D721Med (cell line): Measurements from ENCODE around the gene CST6.

Experiments used
- DNase-seq: peaks from one replicate; pipeline ENCODE4 v3.0.0; 2011; ENCODE audit warnings: low spot score; ENCODE audit not compliant: insufficient read length
- FAIRE-seq: peaks from 2 replicates; lab custom pipeline; 2011; peaks lifted over from hg19 to GRCh38; lab: Jason Lieb, UNC
- CTCF ChIP-seq: IDR thresholded peaks from 2 replicates; pipeline ENCODE4 v1.5.1; 2012; ENCODE audit warnings: mild to moderate bottlenecking, control low read depth; ENCODE audit not compliant: insufficient read depth; ENCODE audit errors: missing control alignments

CST6 gene

GRCh38 chr11:66026017-66026529, 14.3 kb downstream of the CST6 start, which contains the start of gene CATSPER1:
Gene CATSPER1, minus strand, starts transcription at chr11:66026479. Its CDS starts 100 bp downstream, at chr11:66026379.
- FAIRE-seq (no peak), DNase-seq (no peak)
- TF ChIP-seq CTCF: no peak

- FAIRE-seq: no peak
- DNase-seq: no peak
- TF ChIP-seq CTCF: no peak
Observed at GRCh38 chr11:66032957-66033735, 21.3 kb downstream of the CST6 start.

- FAIRE-seq: no peak
Observed at GRCh38 chr11:66035653-66036333, 24.0 kb downstream of the CST6 start.

GRCh38 chr11:66036334-66036710, 24.5 kb downstream of the CST6 start:
- no peak for TF ChIP-seq CTCF
- FAIRE-seq (no peak), DNase-seq (peak; percentile 10)

More at GRCh38 chr11:66035653-66036333, 24.0 kb downstream of the CST6 start:
- no peak for DNase-seq
- no peak for TF ChIP-seq CTCF

- DNase-seq: no peak
- FAIRE-seq: no peak
- no peak for TF ChIP-seq CTCF
Observed at GRCh38 chr11:66037327-66037726, 25.5 kb downstream of the CST6 start.

GRCh38 chr11:66039765-66040164, 28.0 kb downstream of the CST6 start:
- FAIRE-seq: no peak
- TF ChIP-seq CTCF: no peak
- DNase-seq: no peak
